K562 (cell line): ENCODE results near the gene GYS1. TPM values are rescaled to one million over a fixed set of nuclear protein-coding genes. Genes with fewer than 3 reads are reported as not detected.
A peak's percentile ranks its signal among the peaks of the same experiment; 100 is the strongest.

ENCODE experiments used
- CCAR2 ChIP-seq: fragments of 200-400 bp; formaldehyde crosslinking; IDR thresholded peaks from 2 replicates; pipeline ENCODE4 v1.6.1; 2017; ENCODE audit warnings: mild to moderate bottlenecking, low read depth, low read length
- CREB3L1 ChIP-seq: fragments of 450-650 bp; IDR thresholded peaks from 2 replicates; pipeline ENCODE4 v1.6.1; 2014; ENCODE audit warnings: low read depth, mild to moderate bottlenecking, moderate library complexity, borderline replicate concordance
- CXXC5 ChIP-seq: fragments of 250-450 bp; sonication (Bioruptor Pico); IDR thresholded peaks from 2 replicates; pipeline ENCODE4 v1.8.0; 2022; ENCODE audit warnings: inconsistent platforms, mild to moderate bottlenecking, moderate library complexity
- FOXK2 ChIP-seq, 2 experiments: fragments of 450-650 bp; IDR thresholded peaks in 1 of 2; conservative IDR thresholded peaks in 1 of 2; 2 replicates each; pipeline ENCODE4 v1.6.1; 2016; ENCODE audit warnings: low read depth in 2 of 2, mild to moderate bottlenecking in 1 of 2
- HCFC1 ChIP-seq: IDR thresholded peaks from 2 replicates; pipeline ENCODE4 v1.6.1; 2012; ENCODE audit warnings: low read depth, low read length, improper control_type of control experiment
- HDAC6 ChIP-seq: IDR thresholded peaks from 2 replicates; pipeline ENCODE4 v1.6.1; 2012; ENCODE audit warnings: low read depth, mild to moderate bottlenecking, control low read depth, inconsistent platforms, low read length, moderate library complexity
- HDGF ChIP-seq: fragments of 450-650 bp; IDR thresholded peaks from 2 replicates; pipeline ENCODE4 v1.6.1; 2016
- JUND ChIP-seq, 2 experiments: IDR thresholded peaks; 2 replicates in 1 of 2; 3 replicates in 1 of 2; pipeline ENCODE4 v1.6.1; 2011; ENCODE audit warnings: borderline replicate concordance in 2 of 2, low read depth in 2 of 2, low read length in 2 of 2, improper control_type of control experiment in 1 of 2, missing biosample characterization in 1 of 2, missing genetic modification characterization in 1 of 2, missing genetic modification reagents in 1 of 2
- MAFK ChIP-seq: IDR thresholded peaks from 2 replicates; pipeline ENCODE4 v1.6.1; 2011; ENCODE audit warnings: low read length, improper control_type of control experiment
- NBN ChIP-seq: fragments of 450-650 bp; IDR thresholded peaks from 2 replicates; pipeline ENCODE4 v1.6.1; 2016; ENCODE audit warnings: low read depth, mild to moderate bottlenecking
- NR2F6 ChIP-seq: fragments of 450-650 bp; formaldehyde crosslinking; IDR thresholded peaks from 2 replicates; pipeline ENCODE4 v1.4.0; 2020; ENCODE audit warnings: mild to moderate bottlenecking
- PML ChIP-seq: IDR thresholded peaks from 2 replicates; pipeline ENCODE4 v1.6.1; 2012; ENCODE audit warnings: low read length, inconsistent platforms
- POU5F1 ChIP-seq: fragments of 150-350 bp; IDR thresholded peaks from 2 replicates; pipeline ENCODE4 v1.6.1; 2014; ENCODE audit warnings: borderline replicate concordance, low read length, low read depth, mild to moderate bottlenecking; ENCODE audit not compliant: partially characterized antibody
- PRMT5 ChIP-seq: sonication (generic); formaldehyde crosslinking; IDR thresholded peaks from 2 replicates; pipeline ENCODE4 v1.5.0; 2020; ENCODE audit warnings: missing genetic modification reagents
- PTTG1 ChIP-seq: fragments of 450-650 bp; IDR thresholded peaks from 2 replicates; pipeline ENCODE4 v1.6.1; 2016; ENCODE audit warnings: low read depth, mild to moderate bottlenecking, missing genetic modification characterization, missing compliant biosample characterization
- RFX7 ChIP-seq: fragments of 250-450 bp; sonication (Bioruptor Pico); IDR thresholded peaks from 2 replicates; pipeline ENCODE4 v1.5.1; 2021; ENCODE audit warnings: mild to moderate bottlenecking
- SREBF1 ChIP-seq: fragments of 150-350 bp; IDR thresholded peaks from 2 replicates; pipeline ENCODE4 v1.6.1; 2014; ENCODE audit warnings: antibody characterized with exemption, low read depth, low read length, borderline replicate concordance
- SUPT5H ChIP-seq: fragments of 450-650 bp; IDR thresholded peaks from 2 replicates; pipeline ENCODE4 v1.6.1; 2016
- TGIF2 ChIP-seq: sonication (generic); formaldehyde crosslinking; IDR thresholded peaks from 2 replicates; pipeline ENCODE4 v1.8.1; 2022; ENCODE audit warnings: mild to moderate bottlenecking, missing genetic modification reagents, moderate library complexity
- YY1 ChIP-seq, 3 experiments: IDR thresholded peaks; 2 replicates each; pipeline ENCODE4 v1.6.1; 2011; ENCODE audit warnings: low read length in 2 of 3, mild to moderate bottlenecking in 2 of 3, moderate library complexity in 2 of 3, borderline replicate concordance in 1 of 3, control low read depth in 1 of 3, low read depth in 1 of 3; ENCODE audit not compliant: insufficient read depth in 3 of 3, insufficient replicate concordance in 2 of 3, control insufficient read depth in 1 of 3, insufficient read length in 1 of 3; ENCODE audit errors: extremely low read depth in 1 of 3
- ZFP1 ChIP-seq: fragments of 450-650 bp; formaldehyde crosslinking; IDR thresholded peaks from 2 replicates; pipeline ENCODE4 v1.4.0; 2020; ENCODE audit warnings: mild to moderate bottlenecking, mixed read lengths
- ZNF311 ChIP-seq: fragments of 250-450 bp; sonication (Bioruptor Pico); IDR thresholded peaks from 2 replicates; pipeline ENCODE4 v1.4.0; 2020; ENCODE audit warnings: mild to moderate bottlenecking, moderate library complexity
- ZNF583 ChIP-seq: fragments of 250-450 bp; sonication (Bioruptor Pico); IDR thresholded peaks from 2 replicates; pipeline ENCODE4 v1.4.0; 2020
- ZNF740 ChIP-seq, 3 experiments: fragments of 200-800 bp in 1 of 3; sonication (Bioruptor generic) in 1 of 3; sonication (generic) in 1 of 3; formaldehyde crosslinking in 1 of 3; IDR thresholded peaks; 2 replicates each; pipeline versions ENCODE4 v1.6.1 to v1.8.0; 2016 to 2022; ENCODE audit warnings: mild to moderate bottlenecking in 2 of 3, missing compliant biosample characterization in 2 of 3, missing genetic modification characterization in 2 of 3, missing genetic modification reagents in 1 of 3
- polyA plus RNA-seq, 8 experiments: library from polyadenylated mRNA; depleted of rRNA in 4 of 8; stranded (reverse) in 5 of 8; unstranded in 3 of 8; fragments of >200 nt; fragmentation: Nextera tagmentation in 2 of 8; fragmentation: Illumina TruSeq in 1 of 8; extraction: Ambion mirVana in 2 of 8; extraction: Trizol in 1 of 8; gene quantifications; 2 replicates each; pipeline versions ENCODE4 v1.2.1 to v1.2.3, GENCODE V29; 2011 to 2014; ENCODE audit warnings: inconsistent platforms in 1 of 8, missing spikeins in 1 of 8
- total RNA-seq, 7 experiments: library from RNA; depleted of rRNA in 6 of 7; stranded (reverse); fragments of >200 nt in 6 of 7; fragmentation: Illumina TruSeq in 2 of 7; extraction: Trizol in 2 of 7; gene quantifications; 2 replicates each; pipeline versions ENCODE4 v1.2.1 to v1.2.3, GENCODE V29; 2011 to 2021; ENCODE audit warnings: low replicate concordance in 1 of 7

The GYS1 gene
- total and polyA plus RNA-seq, 9 of the 15 experiments (the other 6 are each of a cell fraction or from before 2014, with no cell fraction given), result 1.9 to 31.1 (median 15.2) TPM

- TF ChIP-seq PTTG1 (tag) (no peak), YY1 (IDR thresholded peaks at IDR 0.05; ENCODE audit: borderline replicate concordance in 1 of 3, control insufficient read depth in 1 of 3, extremely low read depth in 1 of 3, insufficient read depth in 3 of 3, insufficient read length in 1 of 3, insufficient replicate concordance in 2 of 3, low read depth in 1 of 3, low read length in 2 of 3) (peak; percentile 99 to 100 (median 100)), CXXC5 (CRISPR knock-in tag) (peak; percentile 100), ZNF311 (no peak), PML (no peak), NR2F6 (CRISPR knock-in tag) (peak; percentile 6; the same call in 1 of the 2 replicates), NBN (no peak), ZNF583 (CRISPR knock-in tag) (0 out of 2 replicates have a peak, but pooled peaks have one; percentile 28), SUPT5H (no peak), ZFP1 (CRISPR knock-in tag) (no peak; the same call in 1 of the 2 replicates), HDAC6 (no peak), PRMT5 (CRISPR knock-in tag) (no peak), JUND (IDR thresholded peaks at IDR 0.05; ENCODE audit: borderline replicate concordance, low read depth, low read length) (peak; percentile 67; the same call in 1 of the 2 replicates), JUND (tag; IDR thresholded peaks at IDR 0.05; ENCODE audit: borderline replicate concordance, low read depth, low read length) (peak; percentile 53; the same call in 1 of the 3 replicates), SREBF1 (peak; percentile 95), HCFC1 (peak; percentile 95), RFX7 (CRISPR knock-in tag) (no peak), TGIF2 (no peak), CCAR2 (no peak), MAFK (no peak; the same call in 1 of the 2 replicates), ZNF740 (CRISPR knock-in tag; IDR thresholded peaks at IDR 0.05) (no peak), ZNF740 (tag; IDR thresholded peaks at IDR 0.05) (no peak), HDGF (no peak), FOXK2 (conservative IDR thresholded peaks at IDR 0.05 in 1 of 2, IDR thresholded peaks at IDR 0.05 in 1 of 2; ENCODE audit: low read depth in 2 of 2) (peak; percentile 48 to 96; a peak in 2 of 4 replicates), CREB3L1 (peak; percentile 63; the same call in 1 of the 2 replicates), POU5F1 (no peak)
Observed at GRCh38 chr19:48954595-48955307, 38.4 kb downstream of the GYS1 start, which contains the start of gene BAX (continued).
